ENCODE data around the gene FEN1.

- TF ChIP-seq ELF4 (IDR thresholded peaks at IDR 0.05) (no peak), SUZ12 (IDR thresholded peaks at IDR 0.05) (no peak), ARNT (IDR thresholded peaks at IDR 0.05) (no peak), SP1 (IDR thresholded peaks at IDR 0.05) (no peak), FOXK2 (IDR thresholded peaks at IDR 0.05) (no peak), HDGF (IDR thresholded peaks at IDR 0.05; ENCODE audit: borderline replicate concordance) (no peak)
- TF ChIP-seq, protein P1, sequence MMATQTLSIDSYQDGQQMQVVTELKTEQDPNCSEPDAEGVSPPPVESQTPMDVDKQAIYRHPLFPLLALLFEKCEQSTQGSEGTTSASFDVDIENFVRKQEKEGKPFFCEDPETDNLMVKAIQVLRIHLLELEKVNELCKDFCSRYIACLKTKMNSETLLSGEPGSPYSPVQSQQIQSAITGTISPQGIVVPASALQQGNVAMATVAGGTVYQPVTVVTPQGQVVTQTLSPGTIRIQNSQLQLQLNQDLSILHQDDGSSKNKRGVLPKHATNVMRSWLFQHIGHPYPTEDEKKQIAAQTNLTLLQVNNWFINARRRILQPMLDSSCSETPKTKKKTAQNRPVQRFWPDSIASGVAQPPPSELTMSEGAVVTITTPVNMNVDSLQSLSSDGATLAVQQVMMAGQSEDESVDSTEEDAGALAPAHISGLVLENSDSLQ (IDR thresholded peaks at IDR 0.05), result no peak
These were observed 47.7 kb downstream of the FEN1 start for GRCh38 chr11:61840371-61840770.
